UCSD-AML1 (cell line): ENCODE results near the gene NTMT2.

ENCODE experiments used
- DNase-seq: peaks from one replicate; lab custom pipeline; 2025; ENCODE audit not compliant: unreplicated experiment; lab: John Stamatoyannopoulos, UW

The NTMT2 gene

GRCh38 chr1:170205301-170205700 lies 59.5 kb downstream of the NTMT2 start:
- DNase-seq, result no peak

- no peak for DNase-seq
Measured at GRCh38 chr1:170209125-170209524, 63.4 kb downstream of the NTMT2 start.

- DNase-seq, result no peak
Measured at GRCh38 chr1:170210142-170210541, 64.4 kb downstream of the NTMT2 start.

DNA sequence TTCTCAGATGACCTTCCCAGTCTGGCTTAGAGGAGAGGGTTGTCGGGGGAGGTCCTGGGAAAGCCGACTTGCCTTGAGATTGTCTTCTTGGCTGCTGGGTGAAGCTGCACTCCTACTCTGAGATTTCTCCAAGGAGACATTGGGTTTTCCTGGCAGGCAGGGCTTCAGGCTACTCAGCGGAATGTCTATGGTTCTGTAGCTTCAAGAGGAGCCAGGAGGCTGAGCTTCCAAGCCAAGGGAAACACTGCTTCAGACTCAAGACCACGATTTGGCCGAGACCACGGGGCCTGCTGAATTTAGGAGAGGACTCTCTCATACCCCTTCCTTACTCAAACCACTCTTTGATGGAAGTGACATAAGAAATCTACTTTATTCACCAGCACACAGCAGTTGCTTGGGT lies 67.8 kb downstream of the NTMT2 start:
- no peak for DNase-seq

DNA sequence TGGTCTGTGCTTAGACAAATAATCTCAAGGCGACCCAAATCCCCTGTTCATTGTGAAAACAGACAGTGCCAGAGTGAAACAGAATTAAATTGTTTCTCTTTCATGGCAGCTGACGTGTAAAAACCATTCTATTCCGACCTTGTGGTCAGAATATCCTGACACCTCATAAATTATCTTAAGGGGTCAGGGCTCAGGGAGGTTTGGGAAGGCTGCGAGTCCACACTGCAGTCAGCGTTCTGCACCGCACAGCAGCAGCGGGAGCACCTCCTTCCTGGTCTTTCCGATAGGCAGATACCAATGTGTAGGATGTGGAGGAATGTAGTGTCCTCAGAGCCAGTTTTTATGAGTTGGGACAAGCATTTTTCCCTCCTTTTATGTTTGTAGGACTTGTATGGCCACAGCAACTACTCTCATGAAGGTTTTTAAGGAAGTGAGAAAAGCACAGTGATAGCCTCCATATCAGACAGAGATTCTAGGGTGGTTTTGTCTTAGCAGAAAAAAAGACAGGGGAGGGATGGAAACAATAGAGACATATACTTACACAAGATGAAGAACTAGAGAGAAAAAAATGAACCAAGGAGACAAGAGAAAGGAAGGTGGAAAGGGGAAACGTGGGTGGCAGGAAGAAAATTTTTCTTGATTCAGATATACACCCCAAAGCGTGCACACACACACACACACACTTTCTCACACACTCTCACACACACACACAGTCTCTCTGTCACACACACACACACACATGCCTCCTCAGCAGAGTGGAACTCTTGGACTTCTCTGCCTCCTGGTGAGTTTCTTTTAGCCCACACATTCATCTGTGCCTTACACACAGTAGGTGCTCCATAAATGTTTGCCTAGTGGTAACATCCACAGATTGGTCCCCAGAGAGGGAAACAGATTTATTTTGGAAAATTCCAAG lies 68.6 kb downstream of the NTMT2 start:
- DNase-seq, result no peak

GRCh38 chr1:170215072-170215885 lies 69.5 kb downstream of the NTMT2 start:
- no peak for DNase-seq

GRCh38 chr1:170217517-170218256 lies 71.9 kb downstream of the NTMT2 start:
- DNase-seq, result no peak

DNA sequence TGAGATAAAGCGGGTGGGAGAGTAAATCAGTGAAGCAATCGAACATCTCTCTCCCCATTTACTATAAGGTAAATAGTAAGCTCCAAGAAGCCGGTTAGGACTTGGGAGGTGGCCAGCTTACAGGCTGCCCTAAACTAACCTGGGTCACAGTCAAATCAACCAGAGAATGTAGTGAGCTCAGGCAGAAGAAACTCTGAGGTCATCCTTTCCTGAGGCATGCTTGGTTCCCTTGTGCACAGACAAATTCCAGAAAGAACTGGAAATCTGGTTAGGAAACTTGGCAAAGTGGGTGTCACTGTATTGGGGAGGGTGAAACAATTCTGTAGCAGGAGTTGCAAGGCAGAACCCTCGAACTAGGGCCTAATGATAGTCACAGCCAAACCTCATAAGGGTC lies 72.5 kb downstream of the NTMT2 start:
- DNase-seq, result no peak
